HG02840 (cell line): ENCODE measurements around the gene KIAA1586.
"Not testable (repeated sequence)": the region's sequence is repeated elsewhere in the genome, so short reads cannot be mapped to it uniquely, and the experiment has no call there.

Experiments used
- ATAC-seq: cut with Tn5 transposase; IDR thresholded peaks from one replicate; pipeline ENCODE4 v1.9.1; 2021; ENCODE audit warnings: mild to moderate bottlenecking, moderate library complexity, moderate number of reproducible peaks; ENCODE audit not compliant: unreplicated experiment, low FRiP score

KIAA1586 gene, protein sequence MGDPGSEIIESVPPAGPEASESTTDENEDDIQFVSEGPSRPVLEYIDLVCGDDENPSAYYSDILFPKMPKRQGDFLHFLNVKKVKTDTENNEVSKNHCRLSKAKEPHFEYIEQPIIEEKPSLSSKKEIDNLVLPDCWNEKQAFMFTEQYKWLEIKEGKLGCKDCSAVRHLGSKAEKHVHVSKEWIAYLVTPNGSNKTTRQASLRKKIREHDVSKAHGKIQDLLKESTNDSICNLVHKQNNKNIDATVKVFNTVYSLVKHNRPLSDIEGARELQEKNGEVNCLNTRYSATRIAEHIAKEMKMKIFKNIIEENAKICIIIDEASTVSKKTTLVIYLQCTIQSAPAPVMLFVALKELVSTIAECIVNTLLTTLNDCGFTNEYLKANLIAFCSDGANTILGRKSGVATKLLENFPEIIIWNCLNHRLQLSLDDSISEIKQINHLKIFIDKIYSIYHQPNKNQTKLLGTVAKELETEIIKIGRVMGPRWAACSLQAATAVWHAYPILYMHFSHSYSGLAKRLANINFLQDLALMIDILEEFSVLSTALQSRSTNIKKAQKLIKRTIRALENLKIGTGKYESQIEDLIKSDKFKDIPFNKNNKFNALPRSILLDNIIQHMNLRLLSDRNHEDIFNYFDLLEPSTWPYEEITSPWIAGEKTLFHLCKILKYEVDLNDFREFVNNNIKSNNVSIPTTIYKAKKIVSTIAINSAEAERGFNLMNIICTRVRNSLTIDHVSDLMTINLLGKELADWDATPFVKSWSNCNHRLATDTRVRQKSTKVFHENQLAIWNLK

DNA sequence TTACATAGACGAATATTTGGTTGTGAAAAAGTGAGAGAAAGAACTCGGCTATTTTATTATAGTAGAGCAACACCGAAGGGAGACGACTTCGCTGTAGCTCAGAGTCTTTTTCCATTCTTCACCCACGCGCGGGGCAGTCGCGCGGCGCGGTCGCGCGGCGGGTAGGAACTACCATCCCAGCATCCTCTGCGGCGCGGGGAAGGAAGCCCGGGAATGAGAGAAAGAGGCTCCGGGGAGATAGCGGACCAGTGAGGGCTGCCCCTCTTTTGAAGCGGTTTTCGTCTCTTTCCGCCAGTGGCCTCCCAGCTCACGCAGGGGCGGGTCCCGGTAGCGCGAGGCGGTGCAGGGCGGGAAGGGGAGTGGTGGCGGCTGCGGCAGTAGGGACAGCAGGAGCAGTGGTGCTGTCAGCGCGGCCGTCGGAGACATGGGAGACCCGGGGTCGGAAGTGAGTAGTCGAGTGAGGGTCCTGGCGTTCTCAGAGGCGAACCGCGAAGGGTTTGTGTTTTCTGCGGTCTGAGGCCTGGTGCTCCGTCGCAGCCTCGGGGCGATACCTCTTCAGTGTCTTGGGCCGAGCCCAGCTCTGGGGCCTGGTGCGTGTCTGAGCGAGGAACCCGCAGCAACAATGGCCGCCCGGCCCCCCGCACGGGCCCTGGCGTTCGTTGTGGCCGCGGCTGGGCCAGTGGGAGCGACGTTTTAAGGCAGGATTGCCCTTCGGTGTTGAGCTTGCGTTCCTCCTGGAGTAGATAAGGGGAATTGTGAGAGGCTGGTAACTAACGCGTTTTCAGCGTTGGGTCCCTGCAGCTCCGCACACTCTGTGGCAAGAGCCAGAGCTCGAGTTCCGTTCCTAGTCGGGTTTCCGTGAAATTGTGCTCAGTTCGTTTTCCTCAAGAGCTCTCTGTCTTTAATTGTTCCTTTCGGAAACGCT is at the start of gene KIAA1586:
KIAA1586 (plus strand) TSS at position 362 of the 925 bp plus-strand sequence; CDS start at position 425, 63 bp downstream.
- ATAC-seq: peak; percentile 94

DNA sequence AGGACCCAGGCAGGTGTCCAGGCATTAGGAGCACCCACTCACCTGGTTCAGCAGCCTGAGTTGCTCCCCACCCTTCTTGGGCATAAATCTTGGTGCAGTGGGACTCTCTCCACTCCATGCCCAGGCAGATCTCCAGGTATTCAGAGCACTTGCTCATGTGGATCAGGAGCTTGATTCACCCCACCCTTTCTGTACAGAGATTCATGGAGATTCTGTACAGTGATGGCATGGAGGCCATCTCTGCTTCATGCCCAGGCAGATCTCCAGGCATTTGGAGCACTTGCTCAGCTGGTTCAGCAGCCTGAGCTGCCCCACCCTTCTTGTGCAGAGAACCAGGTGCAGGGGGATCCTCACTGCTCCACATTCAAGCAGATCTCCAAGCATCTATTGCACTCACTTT is 47.4 kb upstream of the KIAA1586 start:
- ATAC-seq: no peak

DNA sequence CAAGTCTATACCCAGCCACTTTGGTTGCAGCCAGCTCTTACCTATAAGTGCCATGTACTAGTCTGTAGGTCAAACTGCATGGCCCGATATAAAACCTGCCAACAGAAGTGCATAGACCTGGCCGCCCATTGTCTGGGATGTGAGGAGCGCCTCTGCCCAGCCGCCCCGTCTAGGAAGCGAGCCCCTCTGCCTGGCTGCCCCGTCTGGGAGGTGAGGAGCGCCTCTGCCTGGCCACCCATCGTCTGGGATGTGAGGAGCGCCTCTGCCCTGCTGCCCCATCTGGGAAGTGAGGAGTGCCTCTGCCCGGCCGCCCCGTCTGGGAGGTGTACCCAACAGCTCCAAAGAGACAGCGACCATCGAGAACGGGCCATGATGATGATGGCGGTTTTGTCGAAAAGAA is 46.7 kb upstream of the KIAA1586 start:
- not testable (repeated sequence) for ATAC-seq

DNA sequence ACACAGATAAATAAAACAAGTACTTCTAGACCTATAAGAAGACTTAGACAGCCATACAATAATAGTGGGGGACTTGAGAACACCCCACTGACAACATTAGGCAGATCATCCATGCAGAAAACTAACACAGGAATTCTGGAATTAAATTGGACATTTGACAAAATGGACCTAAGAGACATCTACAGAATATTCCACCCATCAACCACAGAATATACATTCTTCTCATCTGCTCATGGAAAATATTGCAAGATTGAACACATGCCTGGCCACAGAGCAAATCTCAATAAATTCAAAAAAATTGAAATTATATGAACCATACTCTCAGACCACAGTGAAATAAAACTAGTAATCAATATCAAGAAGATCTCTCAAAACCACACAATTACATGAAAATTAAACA is 44.3 kb upstream of the KIAA1586 start:
- no peak for ATAC-seq

DNA sequence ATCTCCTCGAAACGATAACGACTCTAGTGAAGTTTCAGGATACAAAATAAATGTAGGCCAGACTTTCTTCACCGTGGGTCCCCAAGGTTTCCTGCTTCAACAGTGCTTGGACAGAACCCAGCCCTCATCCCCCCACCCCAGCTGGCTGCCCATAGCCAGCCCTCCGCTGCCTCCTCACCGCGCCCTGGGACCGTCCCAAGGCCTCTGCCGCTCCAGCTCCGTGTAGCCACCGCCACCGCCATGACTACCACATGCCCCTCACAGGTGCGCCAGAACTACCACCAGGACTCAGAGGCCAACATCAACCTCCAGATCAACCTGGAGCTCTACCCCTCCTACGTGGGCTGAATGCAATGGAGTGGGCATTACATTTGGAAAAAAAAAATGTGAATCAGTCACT is 42.2 kb upstream of the KIAA1586 start:
- ATAC-seq: no peak

DNA sequence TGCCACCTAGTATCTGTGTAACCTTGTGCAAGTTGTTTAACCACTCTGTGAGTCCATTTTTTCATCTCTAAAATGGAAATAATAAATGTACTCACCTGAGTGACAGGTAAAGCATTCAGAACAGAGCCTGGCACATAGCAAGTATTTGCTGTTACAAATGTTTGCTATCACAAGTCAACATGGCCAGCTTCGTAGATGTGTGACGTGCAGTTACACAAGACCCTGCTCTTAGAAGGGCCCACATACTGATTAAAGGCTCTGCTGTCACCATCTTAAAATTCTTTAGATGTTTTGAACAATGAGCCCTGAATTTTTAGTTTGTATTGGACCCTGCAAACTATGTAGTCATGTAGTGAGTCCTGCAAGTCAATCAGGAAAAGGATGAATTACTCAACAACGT is 40.4 kb upstream of the KIAA1586 start:
- ATAC-seq: no peak

DNA sequence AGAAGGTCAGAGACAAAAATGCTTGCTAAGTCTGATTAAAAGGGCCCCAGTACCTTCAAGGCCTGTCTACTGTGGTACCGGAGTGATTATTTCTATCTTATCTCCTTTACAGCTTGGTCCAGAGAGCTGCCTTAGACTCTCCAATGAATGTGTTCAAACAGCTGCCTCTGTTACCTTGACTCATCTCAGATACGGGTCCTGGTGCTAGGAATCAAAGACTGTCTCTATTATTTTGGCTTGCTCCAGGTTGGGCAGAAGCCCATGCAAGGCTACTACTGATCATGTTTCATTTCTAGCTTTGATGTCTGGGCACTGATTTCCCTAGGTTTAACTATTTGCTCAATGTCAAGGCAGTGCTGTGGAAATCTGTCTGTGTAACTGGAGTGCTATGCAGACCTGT is 38.4 kb upstream of the KIAA1586 start:
- not testable (repeated sequence) for ATAC-seq

DNA sequence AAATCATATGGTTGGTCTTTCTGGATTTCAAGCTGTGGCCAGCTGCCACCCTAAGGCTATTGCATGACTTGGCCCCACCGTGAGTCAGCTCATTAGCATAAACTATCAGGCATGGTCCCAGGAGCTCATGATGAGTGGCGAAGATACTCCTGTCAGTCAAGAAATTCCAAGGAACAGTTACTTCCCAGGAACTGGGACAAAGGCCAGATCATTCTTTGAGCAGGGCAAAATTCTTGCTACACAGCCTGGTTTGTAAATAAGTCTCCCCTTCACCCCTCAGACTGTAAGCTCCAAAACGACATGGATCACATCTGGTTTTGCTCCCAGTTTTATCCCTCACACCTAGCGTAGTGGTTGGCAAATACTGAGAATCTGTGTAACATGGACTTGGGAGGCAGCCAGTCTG is 33.0 kb upstream of the KIAA1586 start:
- ATAC-seq: no peak

DNA sequence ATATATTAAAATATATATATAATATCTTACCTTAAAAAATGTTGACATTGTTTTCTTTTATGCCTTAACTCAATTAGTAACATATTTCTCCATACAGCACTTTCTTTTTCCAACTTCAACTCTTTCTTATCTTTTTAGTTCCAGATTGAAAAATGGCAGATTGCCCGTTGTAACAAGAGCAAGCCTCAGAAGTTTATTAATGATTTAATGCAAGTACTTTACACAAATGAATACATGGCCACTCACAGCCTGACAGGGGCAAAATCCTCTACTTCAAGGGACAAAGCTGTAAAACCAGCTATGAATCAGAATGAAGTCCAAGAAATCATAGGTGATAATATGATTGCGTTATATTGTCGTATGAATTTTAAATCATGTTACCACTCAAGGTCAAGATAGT is 29.4 kb upstream of the KIAA1586 start:
- no peak for ATAC-seq

DNA sequence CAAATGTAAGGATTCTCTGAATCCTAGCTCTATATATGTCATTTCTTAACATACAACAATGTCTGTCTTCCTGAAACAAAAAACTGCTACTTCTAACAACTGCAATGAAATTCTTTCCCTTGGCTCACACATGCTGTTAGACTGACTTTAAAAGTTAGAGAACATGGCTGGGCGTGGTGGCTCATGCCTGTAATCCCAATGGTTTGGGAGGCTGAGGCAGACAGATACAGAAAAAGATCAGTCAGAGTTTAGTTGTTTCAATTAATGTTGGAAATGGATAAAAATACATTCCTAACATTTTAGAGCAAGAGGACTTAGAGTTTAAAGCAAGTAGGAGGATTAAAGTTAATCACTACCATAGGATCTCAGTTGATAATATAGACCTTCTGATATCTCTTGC is 28.7 kb upstream of the KIAA1586 start:
- ATAC-seq: no peak

DNA sequence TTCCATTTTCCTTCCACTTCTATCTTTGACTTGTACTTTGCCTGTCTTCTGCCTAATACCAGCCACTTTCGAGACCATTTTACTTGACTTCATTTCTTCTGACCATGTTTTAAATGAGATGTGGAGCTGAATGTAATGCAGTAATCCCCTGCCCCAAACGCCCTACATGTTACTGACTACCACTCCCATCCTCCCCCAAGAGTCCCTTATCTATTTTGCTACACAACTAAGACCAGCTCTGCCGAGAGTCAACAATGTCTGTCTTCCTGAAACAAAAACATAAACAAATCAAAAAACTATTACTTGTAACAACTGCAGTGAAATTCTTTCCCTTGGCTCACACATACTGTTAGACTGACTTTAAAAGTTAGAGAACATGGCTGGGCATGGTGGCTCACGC is 27.1 kb upstream of the KIAA1586 start:
- ATAC-seq: no peak

DNA sequence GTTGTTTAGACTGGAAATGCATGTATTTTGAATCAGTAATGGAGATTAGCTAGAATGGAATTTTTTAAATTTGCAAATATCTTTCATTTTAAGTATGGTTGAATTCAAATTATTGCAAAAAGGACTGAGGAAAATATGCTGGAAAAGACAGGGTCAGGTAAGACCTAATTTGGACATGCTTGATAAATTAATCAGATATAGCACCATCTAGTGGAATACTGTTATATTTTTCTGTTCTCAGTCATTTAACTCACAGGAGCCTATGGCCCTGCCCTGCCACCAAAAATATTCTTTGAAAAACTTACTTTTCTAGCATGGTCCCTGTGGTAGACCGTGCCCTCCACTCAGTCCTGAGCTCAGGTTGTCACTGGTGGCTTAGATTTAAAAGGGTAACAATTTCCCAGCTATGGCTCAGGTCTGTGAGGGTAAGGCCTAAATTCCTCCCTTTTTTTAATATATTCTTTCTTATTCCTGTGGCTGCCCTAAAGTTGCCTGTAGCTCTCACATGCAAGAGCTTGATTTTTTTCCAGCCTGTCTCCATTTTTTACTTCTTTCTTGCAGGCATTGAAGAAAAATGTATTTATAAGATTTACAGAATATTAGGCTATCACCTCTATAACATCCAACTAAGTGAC is 25.3 kb upstream of the KIAA1586 start:
- ATAC-seq: peak; percentile 77

DNA sequence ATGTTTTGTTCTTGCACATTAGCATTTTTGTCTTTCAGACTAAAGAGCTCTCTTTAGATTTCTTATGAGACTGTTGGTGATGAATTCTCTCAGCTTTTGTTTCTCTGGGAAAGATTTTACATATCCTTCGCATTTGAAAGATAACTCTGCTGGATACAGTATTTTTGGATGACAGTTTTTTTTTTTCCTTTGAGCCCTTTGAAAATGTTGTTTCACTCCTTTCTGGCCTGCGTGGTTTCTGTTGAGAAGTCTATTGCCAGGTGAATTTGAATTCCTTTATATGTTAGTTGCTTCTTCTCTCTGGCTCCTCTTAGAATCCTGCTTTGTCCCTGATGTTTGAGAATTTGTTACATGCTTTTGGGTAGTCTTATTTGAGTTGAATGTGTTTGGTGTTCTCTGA is 22.2 kb upstream of the KIAA1586 start:
- ATAC-seq: no peak

DNA sequence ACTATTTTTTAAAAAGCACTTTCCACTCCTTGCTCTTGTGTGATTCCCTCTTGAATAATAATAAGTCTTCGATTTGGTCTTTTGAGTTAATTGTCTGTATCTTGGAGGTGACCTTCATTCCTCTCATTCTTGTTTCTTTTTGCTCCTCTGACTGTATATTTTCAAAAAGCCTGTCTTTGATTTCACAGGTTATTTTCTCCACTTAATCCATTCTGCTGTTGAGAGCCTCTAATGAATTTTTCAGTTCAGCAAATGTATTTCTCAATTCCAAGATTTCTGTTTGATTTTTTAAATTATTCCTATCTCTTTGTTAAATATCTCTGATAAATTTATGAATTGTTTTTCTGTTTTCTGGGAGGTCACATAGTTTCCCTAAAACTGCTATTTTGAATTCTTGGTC is 21.7 kb upstream of the KIAA1586 start:
- no peak for ATAC-seq

DNA sequence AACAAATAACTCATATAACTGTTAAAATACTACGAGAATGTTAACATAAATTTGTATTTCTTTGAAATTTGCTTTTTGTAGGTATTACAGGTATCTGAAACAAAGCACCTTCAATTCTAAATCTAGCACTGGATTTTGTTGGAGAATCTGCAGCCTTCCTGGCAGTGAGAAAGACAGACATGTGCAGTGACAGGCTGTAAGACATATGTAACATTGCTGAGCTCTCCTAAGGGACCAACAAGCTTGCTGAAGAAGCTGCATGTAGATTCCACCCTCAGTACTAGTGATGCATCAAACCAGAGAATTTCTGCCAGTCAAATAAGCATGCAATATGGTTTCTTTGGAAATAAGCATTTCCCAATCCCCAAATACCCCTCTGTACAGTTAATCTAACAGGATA is 20.5 kb upstream of the KIAA1586 start:
- ATAC-seq: no peak

DNA sequence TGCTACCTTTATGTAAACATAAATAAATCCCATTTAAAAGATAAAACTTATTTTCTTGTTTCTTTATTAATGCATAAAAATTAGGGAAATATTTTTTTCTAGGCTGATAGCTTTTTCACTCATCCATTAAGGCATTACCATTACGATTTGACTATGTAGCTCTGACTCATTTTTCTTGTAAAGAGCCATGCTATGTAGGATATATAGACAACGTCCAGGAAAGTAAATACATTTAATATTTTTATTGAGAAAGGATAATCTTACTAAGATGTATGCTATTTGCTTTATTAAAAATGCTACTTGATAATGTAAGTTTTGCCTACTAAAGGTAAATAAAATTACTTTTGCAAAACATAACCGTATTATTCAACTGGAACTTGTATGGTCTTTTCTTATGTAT is 19.2 kb upstream of the KIAA1586 start:
- ATAC-seq: no peak

DNA sequence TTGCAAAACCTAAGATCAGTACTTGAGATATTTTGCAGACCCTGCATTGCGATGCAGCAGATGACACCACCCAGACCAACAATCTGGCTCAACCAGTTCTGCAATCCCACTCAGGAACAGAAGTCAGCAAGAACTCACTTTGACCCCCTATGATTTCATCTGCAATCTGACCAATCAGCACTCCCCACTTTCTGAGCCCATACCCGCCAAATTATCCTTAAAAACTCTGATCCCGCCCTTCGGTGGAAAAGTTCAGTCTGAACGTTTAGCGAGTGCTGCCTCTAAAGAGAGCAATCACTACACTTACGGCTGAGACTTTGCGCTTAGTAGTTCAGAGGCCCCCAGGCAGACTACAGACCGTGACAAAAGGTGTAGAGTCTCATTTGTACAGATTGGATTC is 17.3 kb upstream of the KIAA1586 start:
- ATAC-seq: no peak

DNA sequence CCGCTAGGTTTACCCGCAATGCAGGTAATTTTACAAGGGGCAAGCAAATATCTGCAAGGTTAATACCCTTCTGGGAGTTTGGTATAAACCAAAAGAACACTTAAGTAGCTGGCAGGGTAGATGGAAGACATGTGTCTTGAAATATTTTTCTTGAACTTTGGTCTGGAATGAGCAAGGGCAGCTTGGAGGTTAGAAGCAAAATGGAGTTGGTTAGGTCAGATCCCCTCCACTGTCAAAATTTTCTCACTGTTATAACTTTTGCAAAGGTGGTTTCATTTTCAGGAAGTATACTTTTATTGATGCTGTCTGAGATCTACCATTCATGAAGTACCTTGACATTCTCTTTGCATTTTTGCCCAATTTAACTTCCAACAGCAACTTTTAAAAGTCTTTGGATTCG is 13.3 kb upstream of the KIAA1586 start:
- no peak for ATAC-seq

DNA sequence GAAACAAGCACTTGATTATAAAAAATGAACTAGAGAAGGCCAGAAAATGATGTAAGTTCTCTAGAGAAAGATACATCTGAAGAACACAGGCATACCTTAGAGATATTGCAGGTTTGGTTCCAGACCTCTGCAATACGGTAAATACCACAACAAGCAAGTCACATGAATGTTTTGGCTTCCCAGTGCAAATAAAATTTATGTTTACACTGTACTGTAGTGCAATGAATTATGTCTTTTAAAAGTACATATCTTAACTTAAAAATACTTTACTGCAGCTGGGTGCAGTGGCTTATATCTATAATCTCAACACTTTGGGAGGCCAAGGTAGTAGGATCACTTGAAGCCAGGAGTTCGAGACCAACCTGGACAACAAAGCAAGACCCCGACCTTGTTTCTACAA is 10.9 kb upstream of the KIAA1586 start:
- ATAC-seq: no peak

DNA sequence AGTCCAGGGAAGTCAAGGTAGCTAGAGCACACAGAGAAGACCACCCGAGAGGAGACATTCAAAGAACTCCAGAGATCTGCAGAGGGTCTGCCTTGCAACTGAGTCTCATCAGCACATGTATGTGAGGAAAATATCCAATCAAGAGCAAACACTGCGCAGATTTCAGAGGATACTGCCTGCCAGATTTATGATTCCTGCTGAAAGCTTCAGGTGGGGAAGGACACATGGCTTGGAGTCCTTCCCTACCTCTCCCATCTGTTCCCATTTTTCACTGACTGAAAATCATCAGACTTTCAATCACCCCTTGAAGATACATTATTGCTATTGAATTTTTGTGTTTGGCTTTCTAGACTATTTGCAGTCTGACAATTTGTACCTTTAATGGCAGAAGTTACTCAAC is 7.6 kb upstream of the KIAA1586 start:
- no peak for ATAC-seq
